ENCODE measurements around the gene TCF4.

The TCF4 gene

DNA sequence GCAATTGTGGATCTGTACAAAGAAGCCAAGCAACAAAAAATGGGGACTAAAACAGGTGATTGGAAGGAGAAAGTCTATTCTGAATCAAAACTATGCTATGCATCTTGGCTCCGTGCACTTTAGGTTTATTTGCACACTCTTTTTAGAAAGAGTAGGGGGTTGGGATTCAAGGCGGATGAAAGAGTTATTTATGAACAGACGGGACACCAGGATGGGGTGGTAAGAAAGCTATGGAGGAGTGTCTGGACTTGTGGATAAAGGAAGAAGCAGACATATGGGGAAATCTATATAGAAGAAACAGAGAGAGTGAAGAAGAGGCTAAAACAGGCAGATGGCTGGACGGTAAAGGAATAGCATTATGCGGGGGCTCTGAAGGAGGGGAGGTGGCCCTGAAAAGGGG is 57.8 kb downstream of the TCF4 start:
- DNase-seq (ENCODE audit: low spot score): no peak
- no peak overlapping the region for H3K4me3 ChIP-seq
- H3K27ac ChIP-seq: no peak overlapping the region
- TF ChIP-seq, protein P1, sequence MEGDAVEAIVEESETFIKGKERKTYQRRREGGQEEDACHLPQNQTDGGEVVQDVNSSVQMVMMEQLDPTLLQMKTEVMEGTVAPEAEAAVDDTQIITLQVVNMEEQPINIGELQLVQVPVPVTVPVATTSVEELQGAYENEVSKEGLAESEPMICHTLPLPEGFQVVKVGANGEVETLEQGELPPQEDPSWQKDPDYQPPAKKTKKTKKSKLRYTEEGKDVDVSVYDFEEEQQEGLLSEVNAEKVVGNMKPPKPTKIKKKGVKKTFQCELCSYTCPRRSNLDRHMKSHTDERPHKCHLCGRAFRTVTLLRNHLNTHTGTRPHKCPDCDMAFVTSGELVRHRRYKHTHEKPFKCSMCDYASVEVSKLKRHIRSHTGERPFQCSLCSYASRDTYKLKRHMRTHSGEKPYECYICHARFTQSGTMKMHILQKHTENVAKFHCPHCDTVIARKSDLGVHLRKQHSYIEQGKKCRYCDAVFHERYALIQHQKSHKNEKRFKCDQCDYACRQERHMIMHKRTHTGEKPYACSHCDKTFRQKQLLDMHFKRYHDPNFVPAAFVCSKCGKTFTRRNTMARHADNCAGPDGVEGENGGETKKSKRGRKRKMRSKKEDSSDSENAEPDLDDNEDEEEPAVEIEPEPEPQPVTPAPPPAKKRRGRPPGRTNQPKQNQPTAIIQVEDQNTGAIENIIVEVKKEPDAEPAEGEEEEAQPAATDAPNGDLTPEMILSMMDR (IDR thresholded peaks at IDR 0.05): no peak

DNA sequence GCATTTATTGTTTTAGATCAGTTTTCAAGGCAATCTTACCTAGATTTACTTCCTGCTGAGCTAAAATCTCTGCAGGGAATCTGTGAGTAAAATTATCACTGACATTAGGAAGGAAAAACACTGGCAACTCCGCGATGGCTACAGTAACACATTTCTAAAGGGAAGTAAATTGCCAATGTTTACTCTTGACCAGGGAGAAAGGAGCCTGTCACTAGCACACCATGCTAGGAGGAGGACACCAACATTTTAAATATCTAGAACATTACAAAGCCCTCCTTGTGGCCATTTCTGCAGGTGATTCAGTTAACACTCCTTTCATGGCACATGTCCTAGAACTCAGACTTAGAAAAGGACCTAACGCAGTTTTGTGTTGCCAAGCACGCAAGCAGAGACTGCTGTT is 58.4 kb downstream of the TCF4 start:
- Histone ChIP-seq H3K4me3 (no peak overlapping the region), H3K27ac (no peak overlapping the region)
- TF ChIP-seq, protein P1 (IDR thresholded peaks at IDR 0.05): no peak
- DNase-seq (ENCODE audit: low spot score): no peak

DNA sequence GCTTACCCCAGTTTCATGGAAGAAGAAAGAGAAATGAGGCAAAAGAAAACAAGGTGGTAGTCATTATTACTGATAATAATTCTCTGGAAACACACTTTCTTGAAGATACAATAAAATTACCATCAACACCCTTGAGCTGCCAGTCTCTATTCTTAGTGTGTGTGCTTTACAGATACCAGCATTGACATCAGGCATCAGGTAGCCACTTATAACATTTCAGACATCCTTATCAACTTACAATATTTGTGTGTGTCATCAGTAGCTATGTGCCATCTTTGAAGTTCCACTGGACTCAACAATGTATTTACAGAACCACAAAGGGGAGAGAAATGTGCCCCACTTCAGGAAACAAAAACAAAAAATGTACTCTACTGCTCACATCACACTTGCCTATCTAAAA is 62.1 kb downstream of the TCF4 start:
- no peak overlapping the region for H3K4me3 ChIP-seq
- TF ChIP-seq, protein P1 (IDR thresholded peaks at IDR 0.05): no peak
- no peak overlapping the region for H3K27ac ChIP-seq
- no peak for DNase-seq (ENCODE audit: low spot score)

DNA sequence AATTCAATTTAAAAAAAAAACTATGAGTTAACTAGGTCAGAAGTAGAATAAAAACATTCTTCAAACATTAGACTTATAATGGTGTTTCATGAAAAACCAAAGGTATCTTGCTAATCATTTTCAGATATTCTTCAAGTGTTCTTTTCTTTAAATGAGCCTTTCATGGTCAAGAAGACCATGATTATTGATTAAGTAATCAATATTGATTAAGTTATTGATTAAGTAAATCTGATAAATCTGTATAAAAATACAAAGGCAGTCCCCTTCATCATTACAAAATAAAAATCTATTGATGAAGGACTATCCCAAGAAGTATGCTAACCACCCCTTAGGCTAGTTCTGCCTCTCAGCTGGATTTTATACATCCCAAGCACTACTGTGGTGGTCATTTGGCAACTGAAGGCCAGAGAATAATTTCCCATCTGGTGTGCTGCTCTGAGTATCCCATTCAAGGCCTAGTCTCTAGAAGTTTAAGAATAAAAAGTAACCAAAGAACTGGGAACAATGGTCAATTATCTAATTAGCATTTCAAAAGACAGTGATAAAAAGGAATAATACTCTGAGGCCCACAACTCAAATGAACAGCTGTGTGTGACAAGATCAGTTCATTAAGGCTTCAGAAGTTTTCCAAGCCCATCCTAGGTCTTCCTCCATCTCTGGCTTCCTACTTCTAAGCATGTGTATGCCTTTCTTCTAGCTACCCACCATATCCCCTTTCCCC is 63.5 kb downstream of the TCF4 start:
- H3K27ac ChIP-seq: no peak overlapping the region
- TF ChIP-seq, protein P1 (IDR thresholded peaks at IDR 0.05): no peak
- no peak overlapping the region for H3K4me3 ChIP-seq
- DNase-seq (ENCODE audit: low spot score): no peak

DNA sequence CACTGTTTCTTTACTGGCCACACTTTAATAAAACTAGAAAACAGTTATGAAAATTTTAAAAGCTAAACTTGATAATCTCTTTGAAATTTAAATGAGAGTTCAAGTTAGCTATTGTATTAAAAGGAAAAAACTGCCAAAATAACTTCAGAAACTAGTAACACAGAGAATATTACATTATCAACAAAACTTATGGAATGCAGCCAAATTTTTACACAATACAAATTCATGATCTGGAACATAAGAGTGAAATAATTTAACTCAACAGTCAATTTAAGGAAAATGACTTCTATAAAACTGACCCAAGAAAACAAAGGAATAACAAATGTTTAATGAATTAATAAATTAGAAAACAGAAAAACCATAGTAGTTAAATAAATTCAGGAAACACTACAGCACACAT is 65.0 kb downstream of the TCF4 start:
- TF ChIP-seq, protein P1 (IDR thresholded peaks at IDR 0.05): no peak
- Histone ChIP-seq H3K4me3 (no peak overlapping the region), H3K27ac (no peak overlapping the region)
- DNase-seq (ENCODE audit: low spot score): no peak

DNA sequence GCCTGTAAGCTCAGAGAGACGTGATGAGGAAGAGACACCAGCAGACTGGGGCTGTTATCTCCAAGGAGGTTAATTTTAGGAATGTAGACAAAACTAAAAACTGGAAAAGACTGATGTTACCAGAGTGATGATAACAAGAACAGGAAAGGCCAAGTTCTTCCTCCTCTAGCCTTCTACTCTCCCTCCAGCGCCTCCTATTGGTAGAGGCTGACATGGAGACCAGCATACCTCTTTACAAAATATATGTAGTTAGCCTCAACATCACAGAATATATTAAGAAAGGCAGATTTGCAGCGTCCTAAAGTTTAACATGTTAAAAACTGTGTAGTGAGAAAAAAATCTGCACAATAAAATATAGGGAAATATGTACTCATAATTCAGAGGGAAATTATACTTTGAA is 66.0 kb downstream of the TCF4 start:
- H3K27ac ChIP-seq: no peak overlapping the region
- no peak overlapping the region for H3K4me3 ChIP-seq
- no peak for DNase-seq (ENCODE audit: low spot score)
- TF ChIP-seq, protein P1 (IDR thresholded peaks at IDR 0.05): no peak

DNA sequence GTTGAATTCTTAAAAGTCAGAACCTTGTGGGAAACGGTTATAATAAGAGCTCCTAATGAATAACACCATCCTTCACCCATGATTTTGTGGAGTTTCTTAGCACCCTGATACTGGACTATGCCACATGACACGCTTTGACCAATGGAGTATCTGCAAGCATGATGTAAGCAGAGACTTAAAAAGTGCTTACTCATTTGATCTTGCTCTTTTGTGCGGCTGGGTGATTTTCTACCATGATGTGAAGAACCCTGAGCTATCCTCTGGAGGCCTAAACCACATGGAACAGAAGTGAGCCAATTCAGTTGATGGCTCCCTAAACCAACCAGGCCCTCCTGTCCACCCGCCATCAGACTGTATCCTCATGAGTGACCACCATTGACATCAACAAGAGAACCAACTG is 70.9 kb downstream of the TCF4 start:
- Histone ChIP-seq H3K27ac (no peak overlapping the region), H3K4me3 (no peak overlapping the region)
- DNase-seq (ENCODE audit: low spot score): no peak
- TF ChIP-seq, protein P1 (IDR thresholded peaks at IDR 0.05): no peak

All from coronary artery (tissue), 2 donors.